ENCODE results near the gene UNKL. TPM values are rescaled to one million over a fixed set of nuclear protein-coding genes. Genes with fewer than 3 reads are reported as not detected.

The UNKL gene
- total RNA-seq, 1 donor from 2014 or later: 10.1 TPM

- no peak for DNase-seq
Measured at GRCh38 chr16:1351215-1351581, 63.3 kb downstream of the UNKL start.

DNA sequence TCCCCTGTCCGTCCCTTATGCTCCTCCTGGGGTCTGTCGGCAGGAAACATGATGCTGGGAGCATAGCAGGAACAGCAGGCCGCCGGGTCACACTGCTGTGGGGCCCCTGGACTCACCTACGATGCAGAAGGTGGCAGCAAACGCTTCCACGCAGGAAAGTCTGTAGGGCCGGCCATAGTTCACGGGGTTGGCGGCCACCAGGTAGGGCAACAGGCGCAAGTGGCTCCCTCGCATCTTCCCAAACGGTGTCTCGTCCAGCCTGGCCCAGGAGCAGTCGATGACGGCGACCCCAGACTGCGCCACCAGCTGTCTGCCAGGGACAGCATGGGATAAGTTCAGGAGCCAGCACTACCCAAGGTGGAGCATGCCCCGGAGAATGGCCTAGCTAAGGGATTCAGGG is 63.8 kb downstream of the UNKL start:
- DNase-seq: no peak

GRCh38 chr16:1349951-1350350 is 64.6 kb downstream of the UNKL start:
- no peak for DNase-seq

DNA sequence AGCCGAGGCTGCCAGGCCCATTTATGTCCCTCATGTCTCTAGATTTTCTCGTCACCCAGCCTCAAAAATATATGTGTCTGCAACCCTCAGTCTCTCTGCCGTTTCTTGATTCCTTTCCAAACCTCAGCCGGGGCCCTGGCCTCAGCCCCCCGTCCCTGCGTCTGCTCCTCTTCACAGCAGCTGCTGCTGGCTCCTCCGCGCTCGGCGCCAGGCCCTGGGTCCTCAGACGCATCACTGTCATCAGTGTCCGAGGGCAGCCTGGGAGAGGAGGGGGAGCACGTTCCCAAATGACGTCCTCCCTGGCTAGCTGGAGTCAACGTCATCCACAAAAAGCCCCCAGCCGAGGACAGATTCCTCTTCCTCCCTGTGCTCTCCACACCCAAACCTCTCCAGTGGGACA is 65.2 kb downstream of the UNKL start:
- DNase-seq: no peak

DNA sequence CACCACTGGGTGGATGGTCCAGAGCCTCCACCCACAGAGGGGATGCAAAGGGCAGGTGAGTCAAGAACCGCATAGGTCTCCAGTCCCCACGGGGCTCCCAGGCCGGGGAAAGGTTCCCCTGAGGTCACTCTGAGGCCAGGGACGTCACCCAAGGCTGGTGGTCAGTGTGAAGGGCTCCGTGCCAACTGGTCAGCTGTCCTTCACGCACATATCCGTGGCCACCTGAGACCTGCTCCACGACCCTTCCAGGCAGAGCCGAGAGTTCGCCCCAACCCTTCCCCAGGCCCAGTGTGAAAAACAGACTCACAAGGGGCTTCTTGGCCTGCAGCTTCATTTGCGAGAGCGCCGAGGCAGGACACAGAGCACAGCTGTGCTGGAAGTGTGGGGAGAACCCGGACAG is 65.6 kb downstream of the UNKL start:
- DNase-seq: no peak

DNA sequence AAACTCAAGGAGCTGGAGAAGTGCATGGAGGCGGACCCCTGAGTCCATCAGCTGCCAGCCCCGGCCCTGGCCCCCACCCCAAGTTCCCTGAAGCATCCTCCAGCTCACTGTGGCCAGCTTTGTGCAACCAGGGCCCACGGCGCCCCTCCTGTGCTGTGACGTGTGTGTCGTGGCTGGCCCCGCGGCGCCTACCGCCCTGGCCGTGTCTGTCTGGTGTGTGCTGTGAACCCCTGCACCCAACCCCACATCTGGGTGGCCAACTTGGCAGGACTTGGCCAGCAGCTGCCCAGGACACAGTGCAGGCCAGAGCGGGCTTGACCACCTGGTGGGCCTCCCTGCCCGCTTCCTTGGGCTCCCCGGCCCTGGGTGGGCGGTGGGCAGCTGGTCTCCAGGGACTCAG is 66.1 kb downstream of the UNKL start:
- no peak for DNase-seq

DNA sequence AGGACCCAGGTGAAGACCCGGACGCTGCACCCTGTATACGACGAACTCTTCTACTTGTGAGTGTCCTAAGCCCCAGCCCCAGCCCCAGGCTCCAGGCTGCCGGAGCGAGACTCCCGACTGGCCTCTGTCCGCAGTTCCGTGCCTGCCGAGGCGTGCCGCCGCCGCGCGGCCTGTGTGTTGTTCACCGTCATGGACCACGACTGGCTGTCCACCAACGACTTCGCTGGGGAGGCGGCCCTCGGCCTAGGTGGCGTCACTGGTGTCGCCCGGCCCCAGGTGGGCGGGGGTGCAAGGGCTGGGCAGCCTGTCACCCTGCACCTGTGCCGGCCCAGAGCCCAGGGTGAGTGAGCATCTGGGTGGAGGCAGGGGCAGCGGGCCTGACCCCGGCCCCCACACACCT is 66.5 kb downstream of the UNKL start:
- no peak for DNase-seq

- DNase-seq: no peak
Measured at GRCh38 chr16:1347286-1347855, 67.1 kb downstream of the UNKL start.

GRCh38 chr16:1346422-1347285 is 67.8 kb downstream of the UNKL start:
- DNase-seq: no peak

- no peak for DNase-seq
Measured at GRCh38 chr16:1345651-1346421, 68.7 kb downstream of the UNKL start.

GRCh38 chr16:1345087-1345486 is 69.4 kb downstream of the UNKL start:
- DNase-seq: no peak

GRCh38 chr16:1344499-1344898 is 70.0 kb downstream of the UNKL start:
- no peak for DNase-seq

- DNase-seq: no peak
Measured at GRCh38 chr16:1343428-1344242, 70.9 kb downstream of the UNKL start.

DNA sequence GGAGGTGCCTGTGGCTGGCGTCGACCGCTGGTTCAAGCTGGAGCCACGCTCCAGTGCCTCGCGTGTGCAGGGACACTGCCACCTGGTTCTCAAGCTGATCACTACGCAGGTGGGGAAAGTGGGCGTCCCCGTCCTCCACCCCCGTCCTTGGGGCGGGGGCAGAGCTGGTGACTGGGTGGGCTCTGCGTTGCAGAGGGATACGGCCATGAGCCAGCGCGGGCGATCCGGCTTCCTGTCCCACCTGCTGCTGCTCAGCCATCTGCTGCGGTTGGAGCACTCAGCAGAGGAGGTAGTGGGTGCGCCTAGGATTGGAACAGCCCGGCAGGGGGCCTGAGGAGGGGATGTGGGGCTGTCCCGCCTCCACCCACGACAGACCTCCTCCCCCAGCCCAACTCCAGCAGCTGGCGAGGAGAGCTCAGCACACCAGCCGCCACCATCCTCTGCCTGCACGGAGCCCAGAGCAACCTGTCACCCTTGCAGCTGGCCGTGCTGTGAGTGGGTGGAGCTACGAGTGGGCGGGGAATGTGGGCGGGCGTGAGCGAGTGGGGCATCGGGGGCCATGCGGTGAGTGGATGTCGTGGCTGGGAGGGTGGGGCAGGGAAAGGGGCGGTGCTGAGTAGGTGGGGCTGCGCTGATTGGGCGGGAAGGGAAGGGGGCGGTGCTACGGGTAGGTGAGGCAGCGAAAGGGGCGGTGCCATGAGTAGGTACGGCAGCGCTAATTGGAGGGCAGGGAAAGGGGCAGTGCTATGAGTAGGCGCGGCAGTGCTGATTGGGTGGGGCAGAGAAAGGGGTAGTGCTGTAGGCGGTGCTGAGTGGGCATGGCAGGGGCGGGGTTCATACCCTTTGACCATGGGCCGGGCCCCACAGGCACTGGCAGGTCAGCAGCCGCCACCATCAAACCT is 71.7 kb downstream of the UNKL start:
- peak; percentile 85 for DNase-seq

- DNase-seq: no peak
Measured at GRCh38 chr16:1341495-1342420, 72.7 kb downstream of the UNKL start.

GRCh38 chr16:1340730-1341494 is 73.6 kb downstream of the UNKL start:
- no peak for DNase-seq

GRCh38 chr16:1338855-1339675 is 75.4 kb downstream of the UNKL start:
- DNase-seq: no peak

- DNase-seq: no peak
Measured at GRCh38 chr16:1338119-1338730, 76.3 kb downstream of the UNKL start.

Measured in occipital lobe (tissue), 2 donors.